IPS-18a (cell line): ENCODE results near the gene ATP13A5.

ENCODE experiments used
- H3K27ac ChIP-seq: one replicate; pipeline ENCODE4 v1.5.1; 2013; ENCODE audit warnings: low read length
- H3K27me3 ChIP-seq: one replicate; pipeline ENCODE4 v1.6.1; 2013; ENCODE audit warnings: mild to moderate bottlenecking, low read length; ENCODE audit not compliant: control insufficient read depth, insufficient read depth
- H3K36me3 ChIP-seq: one replicate; pipeline ENCODE4 v1.6.1; 2013; ENCODE audit warnings: low read depth, low read length; ENCODE audit not compliant: control insufficient read depth
- H3K4me1 ChIP-seq: one replicate; pipeline ENCODE4 v1.6.1; 2013; ENCODE audit warnings: low read depth, low read length; ENCODE audit not compliant: control insufficient read depth
- H3K4me3 ChIP-seq: one replicate; pipeline ENCODE4 v1.5.1; 2013; ENCODE audit warnings: low read length
- H3K9ac ChIP-seq: one replicate; pipeline ENCODE4 v1.6.1; 2013; ENCODE audit warnings: mild to moderate bottlenecking, low read length, moderate library complexity
- H3K9me3 ChIP-seq: one replicate; pipeline ENCODE4 v1.6.1; 2013; ENCODE audit warnings: low read depth, low read length; ENCODE audit not compliant: control insufficient read depth

The ATP13A5 gene

GRCh38 chr3:193344486-193344885 is 34.1 kb downstream of the ATP13A5 start:
- Histone ChIP-seq H3K9ac (no peak overlapping the region), H3K36me3 (no peaks in the 10 kb centered on the region), H3K4me1 (peaks cover 29% of the 10 kb centered on the region), H3K9me3 (no peaks in the 10 kb centered on the region), H3K27me3 (no peaks in the 10 kb centered on the region), H3K27ac (no peak overlapping the region), H3K4me3 (no peak overlapping the region)

- Histone ChIP-seq H3K4me1 (peaks cover 22% of the 10 kb centered on the region), H3K27ac (no peak overlapping the region), H3K27me3 (no peaks in the 10 kb centered on the region), H3K4me3 (no peak overlapping the region), H3K9me3 (no peaks in the 10 kb centered on the region), H3K36me3 (no peaks in the 10 kb centered on the region), H3K9ac (no peak overlapping the region)
These were observed 34.8 kb downstream of the ATP13A5 start for GRCh38 chr3:193343726-193344222.

GRCh38 chr3:193342551-193342950 is 36.0 kb downstream of the ATP13A5 start:
- Histone ChIP-seq H3K4me1 (peaks cover 9% of the 10 kb centered on the region), H3K9me3 (no peaks in the 10 kb centered on the region), H3K9ac (no peak overlapping the region), H3K27me3 (no peaks in the 10 kb centered on the region), H3K36me3 (no peaks in the 10 kb centered on the region), H3K4me3 (no peak overlapping the region), H3K27ac (no peak overlapping the region)

GRCh38 chr3:193335031-193335430 is 43.5 kb downstream of the ATP13A5 start:
- Histone ChIP-seq H3K9ac (no peak overlapping the region), H3K36me3 (no peaks in the 10 kb centered on the region), H3K27me3 (no peaks in the 10 kb centered on the region), H3K4me3 (no peak overlapping the region), H3K4me1 (peaks cover 4% of the 10 kb centered on the region), H3K27ac (no peak overlapping the region), H3K9me3 (no peaks in the 10 kb centered on the region)

- no peaks in the 10 kb centered on the region for H3K27me3 ChIP-seq
- H3K36me3 ChIP-seq, result no peaks in the 10 kb centered on the region
- H3K4me1 ChIP-seq, result peaks cover 4% of the 10 kb centered on the region
- no peak overlapping the region for H3K27ac ChIP-seq
- H3K4me3 ChIP-seq, result no peak overlapping the region
- H3K9me3 ChIP-seq, result no peaks in the 10 kb centered on the region
- no peak overlapping the region for H3K9ac ChIP-seq
These were observed 45.3 kb downstream of the ATP13A5 start for GRCh38 chr3:193333229-193333628.

GRCh38 chr3:193330555-193331204 is 47.9 kb downstream of the ATP13A5 start:
- no peaks in the 10 kb centered on the region for H3K9me3 ChIP-seq
- H3K36me3 ChIP-seq, result no peaks in the 10 kb centered on the region
- no peak overlapping the region for H3K4me3 ChIP-seq
- H3K9ac ChIP-seq, result no peak overlapping the region
- no peaks in the 10 kb centered on the region for H3K27me3 ChIP-seq
- peaks cover 4% of the 10 kb centered on the region for H3K4me1 ChIP-seq
- H3K27ac ChIP-seq, result no peak overlapping the region

- Histone ChIP-seq H3K27me3 (no peaks in the 10 kb centered on the region), H3K4me3 (no peak overlapping the region), H3K36me3 (no peaks in the 10 kb centered on the region), H3K27ac (no peak overlapping the region), H3K9ac (no peak overlapping the region), H3K4me1 (no peaks in the 10 kb centered on the region), H3K9me3 (no peaks in the 10 kb centered on the region)
These were observed 60.8 kb downstream of the ATP13A5 start for GRCh38 chr3:193317682-193318300.

- Histone ChIP-seq H3K4me1 (peaks cover 4% of the 10 kb centered on the region), H3K4me3 (no peak overlapping the region), H3K27ac (no peak overlapping the region), H3K9me3 (no peaks in the 10 kb centered on the region), H3K36me3 (no peaks in the 10 kb centered on the region), H3K9ac (no peak overlapping the region), H3K27me3 (no peaks in the 10 kb centered on the region)
These were observed 64.4 kb downstream of the ATP13A5 start for GRCh38 chr3:193314161-193314560.

- Histone ChIP-seq H3K9ac (no peak overlapping the region), H3K9me3 (no peaks in the 10 kb centered on the region), H3K27me3 (no peaks in the 10 kb centered on the region), H3K36me3 (no peaks in the 10 kb centered on the region), H3K4me1 (peaks cover 4% of the 10 kb centered on the region), H3K27ac (no peak overlapping the region), H3K4me3 (no peak overlapping the region)
These were observed 65.2 kb downstream of the ATP13A5 start for GRCh38 chr3:193313061-193313958.

- Histone ChIP-seq H3K27ac (no peak overlapping the region), H3K9ac (no peak overlapping the region), H3K4me3 (no peak overlapping the region), H3K36me3 (no peaks in the 10 kb centered on the region), H3K27me3 (no peaks in the 10 kb centered on the region), H3K4me1 (peaks cover 4% of the 10 kb centered on the region), H3K9me3 (no peaks in the 10 kb centered on the region)
These were observed 67.4 kb downstream of the ATP13A5 start for GRCh38 chr3:193310914-193311723.

- no peaks in the 10 kb centered on the region for H3K9me3 ChIP-seq
- H3K36me3 ChIP-seq, result no peaks in the 10 kb centered on the region
- no peak overlapping the region for H3K27ac ChIP-seq
- H3K4me1 ChIP-seq, result no peaks in the 10 kb centered on the region
- H3K9ac ChIP-seq, result no peak overlapping the region
- no peak overlapping the region for H3K4me3 ChIP-seq
- no peaks in the 10 kb centered on the region for H3K27me3 ChIP-seq
These were observed 73.2 kb downstream of the ATP13A5 start for GRCh38 chr3:193305356-193305755.
